Endothelial cell of umbilical vein (primary cell): ENCODE measurements around the gene MYO1B. TPM values are rescaled to one million over a fixed set of nuclear protein-coding genes. Genes with fewer than 3 reads are reported as not detected.

Experiments
- BruUV-seq: library from RNA; stranded (reverse); fragments of 400-500 nt; replicated peaks from 2 replicates; lab custom pipeline; 2021; lab: Mats Ljungman, UMichigan
- CTCF ChIA-PET: fragments of 300-600, 350-600 bp; sonication (Branson Sonifier 250); formaldehyde crosslinking; loops from one replicate; lab custom pipeline; 2021; ENCODE audit warnings: antibody characterized with exemption, inconsistent platforms; lab: Charles Lee
- POLR2A ChIA-PET: fragments of 300-600, 350-600 bp; sonication (Branson Sonifier 250); formaldehyde crosslinking; loops from one replicate; lab custom pipeline; 2021; ENCODE audit warnings: antibody characterized with exemption, inconsistent platforms; lab: Charles Lee
- DNase-seq: peaks from one replicate; pipeline ENCODE4 v3.0.0-alpha.2; 2011; ENCODE audit warnings: low read depth, low spot score
- FAIRE-seq: peaks from 2 replicates; lab custom pipeline; 2011; peaks lifted over from hg19 to GRCh38; lab: Jason Lieb, UNC
- H2AFZ ChIP-seq: 2 replicates; pipeline ENCODE4 v1.6.0; 2012; ENCODE audit warnings: low read depth, low read length, control low read depth, inconsistent platforms
- H3K27ac ChIP-seq: 2 replicates; pipeline ENCODE4 v1.5.1; 2011; ENCODE audit warnings: low read depth, mild to moderate bottlenecking, control low read depth, low read length, moderate library complexity; ENCODE audit not compliant: insufficient read depth
- H3K27me3 ChIP-seq, 2 experiments: 2 replicates each; pipeline versions ENCODE4 v1.6.0 to v1.6.1; 2011; ENCODE audit warnings: low read length in 2 of 2, mixed read lengths in 1 of 2; ENCODE audit not compliant: control insufficient read depth in 2 of 2, insufficient read depth in 2 of 2
- H3K36me3 ChIP-seq, 2 experiments: 2 replicates in 1 of 2; 3 replicates in 1 of 2; pipeline ENCODE4 v1.5.1; 2011; ENCODE audit warnings: low read length in 2 of 2, mild to moderate bottlenecking in 1 of 2, moderate library complexity in 1 of 2; ENCODE audit not compliant: control insufficient read depth in 2 of 2, insufficient read depth in 2 of 2; ENCODE audit errors: extremely low read depth in 1 of 2
- H3K4me1 ChIP-seq: 3 replicates; pipeline ENCODE4 v1.5.1; 2011; ENCODE audit warnings: mild to moderate bottlenecking, low read length; ENCODE audit not compliant: control insufficient read depth, insufficient read depth; ENCODE audit errors: extremely low read depth
- H3K4me2 ChIP-seq: 2 replicates; pipeline ENCODE4 v1.6.1; 2011; ENCODE audit warnings: low read length, control low read depth, mixed read lengths; ENCODE audit not compliant: insufficient read depth
- H3K4me3 ChIP-seq, 3 experiments: fragments of 200-600 bp in 1 of 3; sonication (generic), shearing (Covaris generic) in 1 of 3; replicated peaks in 1 of 3; 2 replicates each; pipeline ENCODE4 v1.5.1; 2011 to 2016; ENCODE audit warnings: control low read depth in 3 of 3, low read length in 3 of 3, mild to moderate bottlenecking in 2 of 3, inconsistent platforms in 1 of 3, low read depth in 1 of 3, moderate library complexity in 1 of 3; ENCODE audit not compliant: insufficient read depth in 1 of 3
- H3K79me2 ChIP-seq: 2 replicates; pipeline ENCODE4 v1.6.0; 2012; ENCODE audit warnings: low read length, inconsistent platforms; ENCODE audit not compliant: control insufficient read depth, insufficient read depth
- H3K9ac ChIP-seq: replicated peaks from 2 replicates; pipeline ENCODE3; 2011; ENCODE audit warnings: low read length, control low read depth; ENCODE audit not compliant: insufficient read depth; ENCODE audit errors: extremely low read depth
- H3K9me1 ChIP-seq: replicated peaks from 3 replicates; pipeline ENCODE4 v1.6.0; 2011; ENCODE audit warnings: mild to moderate bottlenecking, low read length; ENCODE audit not compliant: control insufficient read depth, insufficient read depth; ENCODE audit errors: extremely low read depth
- H3K9me3 ChIP-seq: replicated peaks from 2 replicates; pipeline ENCODE4 v1.5.1; 2012; ENCODE audit warnings: low read length, inconsistent platforms; ENCODE audit not compliant: control insufficient read depth, insufficient read depth
- H4K20me1 ChIP-seq: replicated peaks from 2 replicates; pipeline ENCODE3; 2011; ENCODE audit warnings: mild to moderate bottlenecking, low read length; ENCODE audit not compliant: control insufficient read depth, insufficient read depth; ENCODE audit errors: extremely low read depth
- CTCF ChIP-seq, 2 donors: IDR thresholded peaks; 1 replicate in 1 of 2; 2 replicates in 1 of 2; pipeline ENCODE4 v1.5.1; 2011; ENCODE audit warnings: low read length in 2 of 2, mild to moderate bottlenecking in 2 of 2, moderate library complexity in 2 of 2, control low read depth in 1 of 2, inconsistent platforms in 1 of 2, low read depth in 1 of 2; ENCODE audit not compliant: insufficient read depth in 1 of 2; ENCODE audit errors: extremely low read depth in 1 of 2
- FOS ChIP-seq: IDR thresholded peaks from 2 replicates; pipeline ENCODE4 v1.6.1; 2011; ENCODE audit warnings: mild to moderate bottlenecking, low read length, moderate library complexity, borderline replicate concordance; ENCODE audit not compliant: insufficient read depth
- GATA2 ChIP-seq: IDR thresholded peaks from 2 replicates; pipeline ENCODE4 v1.7.0; 2011; ENCODE audit warnings: low read depth, mild to moderate bottlenecking, moderate library complexity, mixed read lengths, low read length; ENCODE audit not compliant: insufficient read length, insufficient read depth
- JUN ChIP-seq: IDR thresholded peaks from 2 replicates; pipeline ENCODE4 v1.6.1; 2011; ENCODE audit warnings: borderline replicate concordance, low read depth; ENCODE audit not compliant: insufficient read length, insufficient read depth
- MAX ChIP-seq: IDR thresholded peaks from 2 replicates; pipeline ENCODE4 v1.6.1; 2011; ENCODE audit not compliant: insufficient read depth, insufficient read length
- POLR2A ChIP-seq: IDR thresholded peaks from 2 replicates; pipeline ENCODE4 v1.6.1; 2012; ENCODE audit warnings: low read depth, mild to moderate bottlenecking, control low read depth, low read length
- POLR2AphosphoS5 ChIP-seq: IDR thresholded peaks from 2 replicates; pipeline ENCODE4 v1.6.1; 2012; ENCODE audit warnings: low read depth, mild to moderate bottlenecking, control low read depth, low read length, moderate library complexity; ENCODE audit not compliant: insufficient read depth
- dilution Hi-C: fragments of 300-500 bp; cut with MboI; formaldehyde crosslinking; loops from one replicate; pipeline ENCODE4 v1.15.0; 2019; ENCODE audit warnings: low sequenced_read_pairs; ENCODE audit not compliant: extremely low pct_ligation_motif_present
- intact Hi-C: fragments of 100-400 bp; cut with micrococcal nuclease; formaldehyde crosslinking; loops from one replicate; pipeline ENCODE4 v1.10.0; 2022
- polyA plus RNA-seq, 4 experiments: library from polyadenylated mRNA; depleted of rRNA in 3 of 4; stranded (reverse) in 3 of 4; unstranded in 1 of 4; fragments of >200 nt; gene quantifications; 2 replicates each; pipeline versions ENCODE4 v1.2.1 to v1.2.3, GENCODE V29; 2011 to 2012; ENCODE audit warnings: missing spikeins in 1 of 4
- total RNA-seq: library from RNA; stranded (reverse); gene quantifications from 2 replicates; pipeline ENCODE4 v1.2.3, GENCODE V29; 2021

Gene MYO1B
- total and polyA plus RNA-seq, 2 donors (not counting 3 experiments of a cell fraction or from before 2014, with no cell fraction given) = 8.7 to 51.1 TPM

GRCh38 chr2:191396794-191397193, 151.6 kb downstream of the MYO1B start:
- TF ChIP-seq FOS (no peak), CTCF (IDR thresholded peaks at IDR 0.05; ENCODE audit: extremely low read depth in 1 of 2, insufficient read depth in 1 of 2, low read depth in 1 of 2, low read length in 2 of 2) (no peak), POLR2A (no peak), JUN (no peak), POLR2AphosphoS5 (no peak)
- ChIA-PET POLR2A (no interaction called here), CTCF (no interaction called here)
- Histone ChIP-seq H3K9me3 (no peaks in the 10 kb centered on the region), H2AFZ (no peak overlapping the region), H3K36me3 (peaks cover 0 to 3% of the 10 kb centered on the region in 2 experiments), H3K27ac (no peak overlapping the region), H3K4me2 (no peak overlapping the region), H3K9ac (no peak overlapping the region), H3K4me3 (no peak overlapping the region), H3K79me2 (no peaks in the 10 kb centered on the region), H3K27me3 (no peaks in the 10 kb centered on the region), H3K9me1 (no peaks in the 10 kb centered on the region), H3K4me1 (no peaks in the 10 kb centered on the region), H4K20me1 (no peaks in the 10 kb centered on the region)
- BruUV-seq = no TSS peak
- intact Hi-C loops = no loop called here
- FAIRE-seq (no peak), DNase-seq (no peak)
- dilution Hi-C loops = no loop called here

- TF ChIP-seq GATA2 (no peak), POLR2AphosphoS5 (no peak), MAX (no peak), POLR2A (no peak)
- no TSS peak for BruUV-seq
- ChIA-PET CTCF (no interaction called here), POLR2A (no interaction called here)
- H3K9me1 ChIP-seq = no peaks in the 10 kb centered on the region
- dilution Hi-C loops = no loop called here
- H4K20me1 ChIP-seq = no peaks in the 10 kb centered on the region
- no peaks in the 10 kb centered on the region for H3K79me2 ChIP-seq
- H3K4me1 ChIP-seq = no peaks in the 10 kb centered on the region
- no peak overlapping the region for H2AFZ ChIP-seq
- no peak overlapping the region for H3K4me3 ChIP-seq
- no peaks in the 10 kb centered on the region for H3K9me3 ChIP-seq
- no peak overlapping the region for H3K4me2 ChIP-seq
- FAIRE-seq (no peak), DNase-seq (no peak)
- intact Hi-C loops = no loop called here
- no peak overlapping the region for H3K27ac ChIP-seq
- H3K9ac ChIP-seq = no peak overlapping the region
- H3K27me3 ChIP-seq = no peaks in the 10 kb centered on the region
- peaks cover 0 to 3% of the 10 kb centered on the region in 2 experiments for H3K36me3 ChIP-seq
Measured at GRCh38 chr2:191399601-191400000, 154.4 kb downstream of the MYO1B start.
